ENCODE data around the gene ANTKMT.

ANTKMT gene

DNA sequence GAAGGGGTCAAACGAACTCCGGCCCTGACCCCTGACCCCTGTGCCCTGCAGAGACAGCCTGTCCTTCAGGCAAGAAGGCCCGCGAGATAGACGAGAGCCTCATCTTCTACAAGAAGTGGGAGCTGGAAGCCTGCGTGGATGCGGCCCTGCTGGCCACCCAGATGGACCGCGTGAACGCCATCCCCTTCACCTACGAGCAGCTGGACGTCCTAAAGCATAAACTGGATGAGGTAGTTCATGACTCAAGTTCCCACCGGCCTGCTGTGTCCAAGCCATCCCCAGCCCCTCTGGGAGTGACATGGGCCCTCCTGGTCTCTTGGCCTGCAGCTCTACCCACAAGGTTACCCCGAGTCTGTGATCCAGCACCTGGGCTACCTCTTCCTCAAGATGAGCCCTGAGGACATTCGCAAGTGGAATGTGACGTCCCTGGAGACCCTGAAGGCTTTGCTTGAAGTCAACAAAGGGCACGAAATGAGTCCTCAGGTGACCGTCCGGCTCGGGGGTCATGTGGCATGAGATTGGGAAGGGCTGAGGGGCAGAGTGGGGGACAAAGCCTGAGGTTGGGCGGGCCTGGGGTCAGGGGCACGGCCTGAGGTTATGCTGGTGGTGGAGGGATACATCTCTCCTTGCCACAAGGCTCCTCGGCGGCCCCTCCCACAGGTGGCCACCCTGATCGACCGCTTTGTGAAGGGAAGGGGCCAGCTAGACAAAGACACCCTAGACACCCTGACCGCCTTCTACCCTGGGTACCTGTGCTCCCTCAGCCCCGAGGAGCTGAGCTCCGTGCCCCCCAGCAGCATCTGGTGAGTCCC lies 45.3 kb downstream of the ANTKMT start:
- DNase-seq = no peak

GRCh38 chr16:766820-767640 lies 46.1 kb downstream of the ANTKMT start:
- no peak for DNase-seq

GRCh38 chr16:767743-768235 lies 46.8 kb downstream of the ANTKMT start:
- no peak for DNase-seq

GRCh38 chr16:768428-768827 lies 47.5 kb downstream of the ANTKMT start:
- DNase-seq = no peak

DNA sequence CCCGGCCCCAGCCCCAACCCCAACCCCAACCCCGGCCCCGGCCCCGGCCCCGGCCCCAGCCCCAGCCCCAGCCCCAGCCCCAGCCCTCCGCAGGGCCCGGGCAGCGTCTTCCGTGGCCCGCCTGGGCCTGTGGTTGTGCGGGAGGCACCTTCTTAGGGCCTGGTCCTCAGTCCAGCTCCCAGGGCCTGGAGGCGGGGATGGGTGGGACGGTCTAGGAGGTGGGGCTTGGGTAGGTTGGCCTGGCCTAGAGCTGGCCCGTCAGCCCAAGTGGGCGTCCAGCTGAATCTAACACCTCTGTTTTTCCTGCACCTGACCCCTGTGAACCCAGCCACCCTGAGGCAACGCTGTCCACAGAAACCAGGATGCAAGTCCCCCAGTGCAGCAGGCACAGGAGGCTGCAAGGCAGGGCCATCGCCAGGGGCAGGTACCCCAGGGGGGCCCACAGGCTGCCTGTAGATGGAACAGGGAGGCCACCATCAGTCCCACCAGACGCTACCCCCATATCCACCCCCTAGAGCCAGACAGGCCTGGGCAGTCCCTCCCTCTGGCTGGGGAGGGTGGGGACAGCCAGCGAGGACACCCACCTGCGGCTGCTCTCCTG lies 48.3 kb downstream of the ANTKMT start:
- DNase-seq = no peak

DNA sequence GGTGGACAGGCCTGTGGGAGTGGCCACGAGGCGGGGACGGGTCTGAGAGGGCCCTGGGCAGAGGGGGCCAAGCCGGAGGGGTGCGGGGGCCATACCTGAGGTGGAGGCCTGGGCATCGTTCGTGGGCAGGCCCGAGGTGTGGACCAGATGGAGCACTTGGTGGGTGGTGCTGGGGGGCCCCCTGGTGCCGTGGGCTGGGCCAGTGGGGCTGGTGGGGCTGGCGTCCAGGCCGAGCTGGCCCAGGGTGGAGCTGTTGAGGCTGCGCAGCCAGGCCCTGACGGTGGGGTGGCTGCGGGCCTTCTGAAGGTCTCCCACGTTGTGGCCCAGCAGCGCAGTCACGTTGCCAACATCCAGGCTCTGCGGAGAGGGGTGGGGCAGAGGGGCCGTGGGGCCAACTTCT lies 49.0 kb downstream of the ANTKMT start:
- DNase-seq = no peak

- DNase-seq = no peak
Measured at GRCh38 chr16:770411-770810, 49.5 kb downstream of the ANTKMT start.

Measured in T1000 (cell line).